Heart left ventricle (tissue), 16 donors: Measurements from ENCODE around the gene IL37. TPM values are rescaled to one million over a fixed set of nuclear protein-coding genes. Genes with fewer than 3 reads are reported as not detected.
"Not testable (repeated sequence)": the region's sequence is repeated elsewhere in the genome, so short reads cannot be mapped to it uniquely, and the experiment has no call there.

Experiments
- ATAC-seq, 4 donors: fragments of 200-7000 bp; cut with Tn5 transposase; one replicate each; pipeline ENCODE4 v1.9.1; 2020 to 2022; ENCODE audit warnings: moderate library complexity in 4 of 4, mild to moderate bottlenecking in 3 of 4, moderate number of reproducible peaks in 1 of 4
- DNase-seq, 5 donors: peaks; one replicate each; pipeline ENCODE4 v3.0.0-alpha.2; 2020
- H3K27ac ChIP-seq, 12 donors: fragments of 200-600 bp; sonication (generic) in 4 of 12; one replicate each; pipeline versions ENCODE4 v1.5.0 to v1.8.0; 2016 to 2022; ENCODE audit warnings: mild to moderate bottlenecking in 2 of 12
- H3K27me3 ChIP-seq, 9 donors: fragments of 200-600 bp; sonication (generic) in 2 of 9; one replicate each; pipeline versions ENCODE4 v1.5.1 to v1.8.0; 2016 to 2022; ENCODE audit warnings: mild to moderate bottlenecking in 3 of 9
- H3K36me3 ChIP-seq, 9 donors: fragments of 200-600 bp; sonication (generic) in 2 of 9; one replicate each; pipeline versions ENCODE4 v1.5.0 to v1.8.0; 2018 to 2022; ENCODE audit warnings: mild to moderate bottlenecking in 2 of 9
- H3K4me1 ChIP-seq, 12 donors: fragments of 200-600 bp; sonication (generic) in 4 of 12; one replicate each; pipeline versions ENCODE4 v1.5.0 to v1.8.0; 2016 to 2022; ENCODE audit warnings: mild to moderate bottlenecking in 3 of 12
- H3K4me3 ChIP-seq, 12 donors: fragments of 200-600 bp; sonication (generic) in 4 of 12; one replicate each; pipeline versions ENCODE4 v1.5.0 to v1.8.0; 2017 to 2022; ENCODE audit warnings: mild to moderate bottlenecking in 9 of 12, moderate library complexity in 4 of 12
- H3K9me3 ChIP-seq, 12 donors: fragments of 200-600 bp; sonication (generic) in 4 of 12; one replicate each; pipeline versions ENCODE4 v1.5.0 to v1.8.0; 2016 to 2022; ENCODE audit warnings: mild to moderate bottlenecking in 1 of 12
- CTCF ChIP-seq, 12 donors: fragments of 200-600 bp; sonication (generic) in 4 of 12; IDR thresholded peaks; one replicate each; pipeline versions ENCODE4 v1.5.0 to v1.8.0; 2018 to 2022; ENCODE audit warnings: antibody characterized with exemption in 12 of 12, mild to moderate bottlenecking in 5 of 12
- POLR2A ChIP-seq, 2 donors: fragments of 450-650 bp; IDR thresholded peaks; one replicate each; pipeline ENCODE4 v1.6.1; 2017; ENCODE audit warnings: antibody characterized with exemption in 2 of 2, mild to moderate bottlenecking in 2 of 2, moderate library complexity in 2 of 2
- WGBS, 4 donors: extraction: QIAGEN DNeasy Blood & Tissue Kit in 2 of 4; methylation state at CpG; one replicate each; pipeline versions ENCODE4 v1.1.5 to v1.1.7; 2013 to 2018; 5-methylcytosine and 5-hydroxymethylcytosine counted together
- intact Hi-C, 10 donors: fragments of 100-400 bp; cut with DNase I; formaldehyde crosslinking; loops; one replicate each; pipeline versions ENCODE4 v1.11.1 to v1.14.2; 2022
- polyA plus RNA-seq, 2 donors: library from polyadenylated mRNA; stranded (reverse); fragments of 200-250 nt; gene quantifications; one replicate each; pipeline ENCODE4 v1.2.3, GENCODE V29; 2013
- total RNA-seq, 9 donors: library from RNA; depleted of rRNA in 2 of 9; stranded (reverse); fragments of >200 nt in 2 of 9; fragmentation: NEBNext Ultra II Directional in 3 of 9; extraction: Animal tissue kit (Norgen Biotek cat#: 25700) in 3 of 9; gene quantifications; one replicate each; pipeline versions ENCODE4 v1.1.0 to v1.2.4, GENCODE V29; 2016 to 2023
- donor health status: ischemic (EF 13 %, LVEDD 7.1; RV severe dilation, severe dysfunction).
- donor health status: healthy with polysubstance abuse.
- donor health status: DM: no; HTN: yes; CAD: no.
- donor health status: DM: no; HTN: no; CAD: no.
- donor health status: ischemic (EF 25% LVEDD 6.9; RV normal size, moderate dysfunction).
- donor health status: ischemic (EF 25% LVEDD 5.7; RV mildly dilated, moderate dysfunction).
- donor health status: healthy.
- donor health status: DM: yes; HTN: yes; CAD: no.
- donor health status: ischemic (EF 35%, LVEDD 5.7; RV mildly dilated, moderate dysfunction).
- donor health status: nonischemic (EF 11% LVEDD 7.7; RV severe dilation, severe dysfunction).
- donor health status: DM: yes; HTN: yes; CAD: no.
- donor health status: PGD.
- donor health status: ischemic (EF 29% LVEDD 5.4; RV normal size, mild dysfunction).
- donor health status: nonischemic (EF 23%, LVEDD 6.1; RV moderate dilation, normal function).

Gene IL37
- total and polyA plus RNA-seq, 11 donors, result not detected

- ATAC-seq (no peak), DNase-seq (no peak)
- intact Hi-C loops, result no loop called here
- H3K36me3 ChIP-seq, result no peaks in the 10 kb centered on the region
- H3K27me3 ChIP-seq, result peaks cover 0 to 7% (median 0%) of the 10 kb centered on the region in 9 donors
- no peak overlapping the region for H3K27ac ChIP-seq
- no peaks in the 10 kb centered on the region for H3K9me3 ChIP-seq
- 90 to 93% (median 92%) methylated on average over 10 to 12 of the region's 12 CpGs for WGBS, 4 donors
- H3K4me1 ChIP-seq, result no peaks in the 10 kb centered on the region
- no peak for TF ChIP-seq CTCF (IDR thresholded peaks at IDR 0.05)
- TF ChIP-seq POLR2A (IDR thresholded peaks at IDR 0.05), result no peak
- no peak overlapping the region for H3K4me3 ChIP-seq
These were observed 22.3 kb downstream of the IL37 start for GRCh38 chr2:112933261-112933660.

GRCh38 chr2:112934117-112934516, 23.2 kb downstream of the IL37 start:
- H3K27me3 ChIP-seq, H3K27ac ChIP-seq, H3K4me1 ChIP-seq, DNase-seq, ATAC-seq, H3K36me3 ChIP-seq, intact Hi-C loops, H3K4me3 ChIP-seq, H3K9me3 ChIP-seq: not testable (repeated sequence)
- WGBS, 4 donors, result 21 to 53% (median 42%) methylated on average over 2 of the region's 2 CpGs

- TF ChIP-seq POLR2A (IDR thresholded peaks at IDR 0.05), result no peak
- no peak for TF ChIP-seq CTCF (IDR thresholded peaks at IDR 0.05)
- Histone ChIP-seq H3K27ac (no peak overlapping the region), H3K4me1 (no peaks in the 10 kb centered on the region), H3K36me3 (no peaks in the 10 kb centered on the region), H3K9me3 (no peaks in the 10 kb centered on the region), H3K27me3 (peaks cover 0 to 5% (median 0%) of the 10 kb centered on the region in 9 donors), H3K4me3 (no peak overlapping the region)
- WGBS, 4 donors, result 70 to 82% (median 78%) methylated on average over 2 of the region's 2 CpGs
- no peak for DNase-seq
- intact Hi-C loops, result no loop called here
- no peak for ATAC-seq
These were observed 25.9 kb downstream of the IL37 start for GRCh38 chr2:112936927-112937232.

GRCh38 chr2:112938904-112939303, 27.9 kb downstream of the IL37 start:
- H3K4me1 ChIP-seq, result no peaks in the 10 kb centered on the region
- no peak overlapping the region for H3K4me3 ChIP-seq
- TF ChIP-seq CTCF (IDR thresholded peaks at IDR 0.05) (no peak), POLR2A (IDR thresholded peaks at IDR 0.05) (no peak)
- 77 to 89% (median 81%) methylated on average over 5 of the region's 5 CpGs for WGBS, 4 donors
- no peaks in the 10 kb centered on the region for H3K36me3 ChIP-seq
- H3K27me3 ChIP-seq, result peaks cover 0 to 5% (median 0%) of the 10 kb centered on the region in 9 donors
- no peak for ATAC-seq
- H3K9me3 ChIP-seq, result no peaks in the 10 kb centered on the region
- no peak overlapping the region for H3K27ac ChIP-seq
- DNase-seq, result no peak
- intact Hi-C loops, result no loop called here

- ATAC-seq, result no peak
- no peak for TF ChIP-seq POLR2A (IDR thresholded peaks at IDR 0.05)
- TF ChIP-seq CTCF (IDR thresholded peaks at IDR 0.05), result no peak
- 84 to 92% (median 90%) methylated on average over 5 of the region's 5 CpGs for WGBS, 4 donors
These were observed 28.5 kb downstream of the IL37 start for GRCh38 chr2:112939425-112939824.

More at GRCh38 chr2:112939425-112939824, 28.5 kb downstream of the IL37 start:
- H3K36me3 ChIP-seq, result no peaks in the 10 kb centered on the region
- no peak overlapping the region for H3K4me3 ChIP-seq
- no peaks in the 10 kb centered on the region for H3K4me1 ChIP-seq
- H3K27me3 ChIP-seq, result peaks cover 0 to 8% (median 0%) of the 10 kb centered on the region in 9 donors
- intact Hi-C loops, result no loop called here
- no peak for DNase-seq
- H3K27ac ChIP-seq, result no peak overlapping the region
- peaks cover 0 to 2% (median 0%) of the 10 kb centered on the region in 12 donors for H3K9me3 ChIP-seq
